Ovary (tissue), 9 donors: ENCODE results near the gene MAN1C1. TPM values are rescaled to one million over a fixed set of nuclear protein-coding genes. Genes with fewer than 3 reads are reported as not detected.

Source experiments
- DNase-seq, 5 donors: peaks; one replicate each; pipeline ENCODE4 v3.0.0-alpha.2; 2019 to 2020
- H3K27ac ChIP-seq, 2 donors: fragments of 200-600 bp; one replicate each; pipeline versions ENCODE4 v1.5.1 to v1.8.0; 2019 to 2022
- H3K27me3 ChIP-seq: fragments of 200-600 bp; one replicate; pipeline ENCODE4 v1.8.0; 2022
- H3K36me3 ChIP-seq: fragments of 200-600 bp; sonication (generic); one replicate; pipeline ENCODE4 v1.5.1; 2019
- H3K4me1 ChIP-seq: one replicate; pipeline ENCODE4 v1.8.1; 2013; ENCODE audit warnings: mild to moderate bottlenecking, moderate library complexity; ENCODE audit not compliant: insufficient read depth
- H3K4me3 ChIP-seq: fragments of 200-600 bp; sonication (generic); one replicate; pipeline ENCODE4 v1.5.1; 2017
- H3K9me3 ChIP-seq, 2 donors: fragments of 200-600 bp in 1 of 2; sonication (generic) in 1 of 2; one replicate each; pipeline versions ENCODE4 v1.5.1 to v1.8.1; 2013 to 2019; ENCODE audit warnings: mild to moderate bottlenecking in 1 of 2, moderate library complexity in 1 of 2
- CTCF ChIP-seq, 3 donors: fragments of 450-650 bp in 2 of 3; fragments of 200-600 bp in 1 of 3; IDR thresholded peaks; one replicate each; pipeline versions ENCODE4 v1.5.1 to v1.8.0; 2016 to 2022; ENCODE audit warnings: antibody characterized with exemption in 3 of 3, mild to moderate bottlenecking in 1 of 3
- EP300 ChIP-seq: sonication (generic); formaldehyde crosslinking; IDR thresholded peaks from one replicate; pipeline ENCODE4 v1.6.1; 2017; ENCODE audit warnings: antibody characterized with exemption
- POLR2A ChIP-seq: fragments of 450-650 bp; IDR thresholded peaks from one replicate; pipeline ENCODE4 v1.6.1; 2017; ENCODE audit warnings: antibody characterized with exemption, mild to moderate bottlenecking, moderate library complexity
- WGBS, 3 donors: extraction: QIAGEN DNeasy Blood & Tissue Kit in 1 of 3; methylation state at CpG; one replicate each; pipeline versions ENCODE4 v1.1.5 to v1.1.7; 2013 to 2017; 5-methylcytosine and 5-hydroxymethylcytosine counted together
- intact Hi-C, 4 donors: fragments of 100-400 bp; cut with DNase I; formaldehyde crosslinking; loops; one replicate each; pipeline versions ENCODE4 v1.11.0 to v1.15.1; 2022 to 2023
- polyA plus RNA-seq, 2 donors: library from polyadenylated mRNA; stranded (reverse); fragments of 200-250 nt in 1 of 2; fragments of 350-450 nt in 1 of 2; fragmentation: Illumina TruSeq in 1 of 2; extraction: RNeasy Lipid Tissue Mini Kit (QIAGEN cat#74804) in 1 of 2; gene quantifications; one replicate each; pipeline ENCODE4 v1.2.3, GENCODE V29; 2013 to 2014
- total RNA-seq, 7 donors: library from RNA; depleted of rRNA in 2 of 7; stranded (reverse); fragments of >200 nt in 2 of 7; fragmentation: NEBNext Ultra II Directional in 3 of 7; extraction: Animal tissue kit (Norgen Biotek cat#: 25700) in 3 of 7; gene quantifications; one replicate each; pipeline versions ENCODE4 v1.1.0 to v1.2.4, GENCODE V29; 2016 to 2023
- donor health status: DM: no; HTN: no; CAD: no; lungs with moderate emphysema.
- donor health status: DM: no; HTN: no; CAD: no.
- donor health status: Bipolar disorder and iron deficiency.
- donor health status: DM: yes; HTN: yes; CAD: no.
- donor health status: DM: no; HTN: no; CAD: no.
- donor health status: DM: yes; HTN: yes; CAD: no.

MAN1C1 gene
- total and polyA plus RNA-seq, 9 donors, result 18.0 to 59.2 (median 33.1) TPM

DNA sequence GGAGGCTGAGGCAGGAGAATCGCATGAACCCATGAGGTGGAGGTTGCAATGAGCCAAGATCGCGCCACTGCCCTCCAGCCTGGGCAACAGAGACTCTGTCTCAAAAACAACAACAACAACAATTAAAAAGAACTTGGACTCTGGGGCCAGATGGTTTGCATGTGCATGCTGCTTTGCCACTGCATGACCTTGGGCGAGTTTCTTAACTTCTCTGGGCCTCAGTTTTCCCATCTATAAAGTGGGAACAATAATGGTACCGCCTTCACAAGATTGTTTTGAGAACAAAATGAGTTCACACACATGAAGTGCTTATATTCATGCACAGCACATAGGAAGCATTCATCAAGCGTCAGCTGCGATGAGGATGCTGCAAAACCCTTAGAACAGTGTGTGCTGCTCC lies 74.6 kb downstream of the MAN1C1 start:
- intact Hi-C loops, result loop anchor here in 1 of 4 donors (10.0 kb wide), 1 partner anchor 104 kb away; no protein-coding TSS in a partner anchor
- H3K9me3 ChIP-seq, result no peaks in the 10 kb centered on the region
- DNase-seq, result no peak
- no peak overlapping the region for H3K27ac ChIP-seq
- no peaks in the 10 kb centered on the region for H3K27me3 ChIP-seq
- TF ChIP-seq EP300 (no peak), POLR2A (no peak), CTCF (IDR thresholded peaks at IDR 0.05) (no peak)
- 97 to 98% (median 98%) methylated on average over 7 of the region's 7 CpGs for WGBS, 3 donors
- H3K36me3 ChIP-seq, result no peaks in the 10 kb centered on the region
- H3K4me3 ChIP-seq, result no peak overlapping the region
- peaks cover 31% of the 10 kb centered on the region for H3K4me1 ChIP-seq

- Histone ChIP-seq H3K36me3 (no peaks in the 10 kb centered on the region), H3K9me3 (no peaks in the 10 kb centered on the region), H3K4me1 (peaks cover 31% of the 10 kb centered on the region), H3K27ac (peak overlapping the region in 1 of 2 donors; percentile 72), H3K4me3 (no peak overlapping the region), H3K27me3 (no peaks in the 10 kb centered on the region)
- peak in 1 of 5 donors; percentile 35 for DNase-seq
- 72 to 78% (median 78%) methylated on average over 6 of the region's 6 CpGs for WGBS, 3 donors
- intact Hi-C loops, result loop anchor here in 1 of 4 donors (10.0 kb wide), 1 partner anchor 102 kb away; no protein-coding TSS in a partner anchor
- TF ChIP-seq POLR2A (no peak), CTCF (IDR thresholded peaks at IDR 0.05) (no peak), EP300 (no peak)
Measured at GRCh38 chr1:25692560-25692959, 76.0 kb downstream of the MAN1C1 start.

DNA sequence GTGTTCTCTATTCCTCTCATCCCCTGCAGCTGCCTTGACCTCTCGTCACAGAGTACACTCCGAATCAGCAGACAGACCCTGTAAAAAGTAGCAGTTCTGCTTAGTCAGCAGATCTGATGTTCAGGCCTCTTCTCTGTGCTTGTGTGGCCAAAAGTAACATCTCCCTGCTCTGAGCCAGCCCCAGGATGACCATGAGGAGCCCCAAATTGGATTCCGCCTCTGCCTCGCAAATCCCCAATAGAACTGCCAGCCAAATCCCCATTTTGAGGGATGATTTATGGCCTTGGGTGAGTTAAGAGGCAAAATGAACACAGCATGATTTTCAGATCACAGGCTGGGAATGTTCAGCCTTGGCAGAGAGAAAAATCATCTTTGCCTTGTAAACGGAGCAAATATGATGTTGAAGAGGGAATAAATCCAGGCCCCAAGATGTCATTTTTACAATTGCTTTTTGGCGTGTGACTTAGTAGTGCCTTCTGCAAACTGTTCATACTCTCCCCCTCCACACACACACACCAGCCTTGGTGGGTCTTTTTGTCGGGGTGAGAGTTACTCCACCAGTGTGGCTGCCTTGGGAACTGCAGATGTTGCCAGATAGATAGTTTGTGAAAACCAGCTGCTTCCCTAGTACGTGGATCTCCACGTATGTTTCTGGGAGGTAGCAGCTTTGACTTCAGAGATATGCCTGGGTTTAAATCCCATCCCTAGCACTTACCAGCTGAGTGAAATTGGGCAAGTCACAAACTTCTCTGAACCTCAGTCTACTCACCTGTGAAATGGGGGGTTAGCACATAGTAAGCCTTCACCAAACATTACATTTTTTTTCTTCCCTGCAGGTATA lies 77.8 kb downstream of the MAN1C1 start:
- H3K27ac ChIP-seq, result peak overlapping the region in 1 of 2 donors; percentile 72
- WGBS, 3 donors, result 9 to 13% (median 12%) methylated on average over 9 of the region's 9 CpGs
- peak; percentile 60 to 75 (median 68) for DNase-seq

More for the DNA sequence above, 77.8 kb downstream of the MAN1C1 start:
- Histone ChIP-seq H3K4me1 (peaks cover 33% of the 10 kb centered on the region), H3K9me3 (no peaks in the 10 kb centered on the region), H3K27me3 (no peaks in the 10 kb centered on the region), H3K36me3 (no peaks in the 10 kb centered on the region), H3K4me3 (no peak overlapping the region)
- TF ChIP-seq EP300 (peak; percentile 41), CTCF (IDR thresholded peaks at IDR 0.05) (no peak), POLR2A (no peak)
- intact Hi-C loops, result loop anchor here in 2 of 4 donors (2.0 to 10.0 kb wide), 3 partner anchors 48 to 100 kb away; no protein-coding TSS in a partner anchor
